GM18519 (cell line): ENCODE data around the gene PRSS8.
"Not testable (repeated sequence)": the region's sequence is repeated elsewhere in the genome, so short reads cannot be mapped to it uniquely, and the experiment has no call there.

Experiments
- ATAC-seq: cut with Tn5 transposase; IDR thresholded peaks from one replicate; pipeline ENCODE4 v1.9.1; 2021; ENCODE audit warnings: mild to moderate bottlenecking, moderate library complexity; ENCODE audit not compliant: unreplicated experiment, low FRiP score

Gene PRSS8

DNA sequence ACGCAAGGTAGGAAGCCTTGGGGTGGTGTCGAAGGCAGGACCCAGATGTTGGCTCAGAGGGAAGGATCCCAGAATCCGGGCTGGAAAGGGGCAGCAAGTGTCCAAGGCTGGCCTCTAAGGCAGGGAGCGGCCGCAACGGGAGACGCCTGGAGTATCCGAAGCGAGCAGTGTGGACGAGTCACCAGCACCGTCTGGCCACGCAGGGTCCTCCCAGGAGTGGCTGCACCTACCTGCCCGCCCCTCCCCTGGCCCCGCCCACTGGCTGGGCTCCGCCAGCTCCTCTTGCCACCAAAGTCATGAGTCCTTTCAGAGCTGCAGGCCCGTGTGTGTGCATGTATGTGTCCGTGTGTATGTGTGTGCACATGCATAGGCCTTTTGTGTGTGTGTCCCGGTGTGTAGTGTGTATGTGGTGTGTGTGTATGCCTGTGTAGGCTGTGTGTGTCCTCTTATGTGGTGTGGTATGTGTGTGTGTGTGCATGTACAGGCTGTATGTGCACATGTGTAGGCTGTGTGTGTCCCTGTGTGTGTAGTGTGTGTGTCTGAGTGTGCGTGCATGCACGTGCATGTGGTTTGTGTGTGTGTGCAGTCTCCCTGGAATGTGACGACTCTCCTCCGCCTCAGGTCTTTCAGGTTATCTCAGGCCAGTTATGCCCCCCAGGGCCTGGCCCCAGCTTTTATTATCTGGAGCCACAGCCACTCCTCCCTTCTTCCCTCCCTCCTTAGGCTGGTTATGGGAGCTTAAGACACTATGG, at the start of gene PRSS8:
PRSS8 (minus strand) TSS at position 193 of the 752 bp plus-strand sequence. CDS start 229 bp downstream, outside the sequence.
- ATAC-seq: no peak

DNA sequence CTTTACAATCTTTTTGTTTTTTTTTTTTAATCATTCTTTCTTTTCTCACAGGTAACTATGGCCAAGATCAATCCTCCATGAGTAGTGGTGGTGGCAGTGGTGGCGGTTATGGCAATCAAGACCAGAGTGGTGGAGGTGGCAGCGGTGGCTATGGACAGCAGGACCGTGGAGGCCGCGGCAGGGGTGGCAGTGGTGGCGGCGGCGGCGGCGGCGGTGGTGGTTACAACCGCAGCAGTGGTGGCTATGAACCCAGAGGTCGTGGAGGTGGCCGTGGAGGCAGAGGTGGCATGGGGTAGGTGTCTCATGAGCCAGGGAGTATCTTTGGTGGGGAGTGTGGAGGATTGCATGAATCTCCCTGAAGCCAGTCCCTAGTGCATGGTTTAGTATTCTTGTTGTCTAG, 49.4 kb upstream of the PRSS8 start:
- no peak for ATAC-seq

DNA sequence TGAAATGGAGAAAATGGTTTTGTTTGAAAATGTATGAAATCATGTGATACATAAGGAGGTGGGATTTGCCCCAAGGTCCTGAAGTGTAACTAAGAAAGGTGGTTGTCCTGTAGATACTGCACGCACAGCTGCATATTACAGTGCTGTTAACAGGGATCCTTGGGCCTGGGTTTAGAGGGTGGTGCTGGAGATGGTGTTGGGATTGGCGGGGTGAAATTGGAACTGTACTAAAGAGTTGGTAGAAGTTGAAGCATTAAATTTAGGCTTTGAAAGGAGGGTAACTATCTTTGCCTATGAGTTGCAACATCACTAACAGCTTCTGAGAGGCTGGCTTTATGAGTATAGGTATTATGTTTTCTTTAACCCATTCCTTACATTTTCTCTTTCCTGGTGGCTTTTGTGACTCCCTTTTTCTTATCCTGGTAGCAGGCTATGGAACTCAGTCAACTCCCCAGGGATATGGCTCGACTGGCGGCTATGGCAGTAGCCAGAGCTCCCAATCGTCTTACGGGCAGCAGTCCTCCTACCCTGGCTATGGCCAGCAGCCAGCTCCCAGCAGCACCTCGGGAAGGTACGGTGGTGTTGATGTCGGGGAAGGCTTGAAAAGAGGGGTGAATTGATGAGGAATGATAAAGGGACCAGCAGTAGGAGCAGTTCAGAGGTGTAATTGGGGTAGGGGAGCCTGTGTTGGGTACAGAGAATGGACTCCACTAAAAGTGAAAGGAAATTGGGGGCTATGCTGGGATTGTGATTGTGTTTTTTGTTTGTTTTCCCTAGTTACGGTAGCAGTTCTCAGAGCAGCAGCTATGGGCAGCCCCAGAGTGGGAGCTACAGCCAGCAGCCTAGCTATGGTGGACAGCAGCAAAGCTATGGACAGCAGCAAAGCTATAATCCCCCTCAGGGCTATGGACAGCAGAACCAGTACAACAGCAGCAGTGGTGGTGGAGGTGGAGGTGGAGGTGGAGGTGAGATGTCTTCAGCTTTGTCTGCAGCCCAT, 48.2 kb upstream of the PRSS8 start:
- no peak for ATAC-seq

DNA sequence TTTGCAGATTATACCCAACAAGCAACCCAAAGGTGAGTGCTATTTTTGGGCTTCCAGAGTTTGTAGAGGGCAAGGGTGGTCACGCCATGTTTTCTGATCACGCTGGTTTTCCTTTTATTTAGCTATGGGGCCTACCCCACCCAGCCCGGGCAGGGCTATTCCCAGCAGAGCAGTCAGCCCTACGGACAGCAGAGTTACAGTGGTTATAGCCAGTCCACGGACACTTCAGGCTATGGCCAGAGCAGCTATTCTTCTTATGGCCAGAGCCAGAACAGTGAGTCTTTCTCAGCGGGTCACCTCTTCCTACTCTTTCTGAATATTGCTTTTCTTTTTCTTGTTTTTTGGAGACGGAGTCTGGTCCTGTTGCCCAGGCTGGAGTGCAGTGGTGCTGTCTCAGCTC, 46.9 kb upstream of the PRSS8 start:
- ATAC-seq: no peak

DNA sequence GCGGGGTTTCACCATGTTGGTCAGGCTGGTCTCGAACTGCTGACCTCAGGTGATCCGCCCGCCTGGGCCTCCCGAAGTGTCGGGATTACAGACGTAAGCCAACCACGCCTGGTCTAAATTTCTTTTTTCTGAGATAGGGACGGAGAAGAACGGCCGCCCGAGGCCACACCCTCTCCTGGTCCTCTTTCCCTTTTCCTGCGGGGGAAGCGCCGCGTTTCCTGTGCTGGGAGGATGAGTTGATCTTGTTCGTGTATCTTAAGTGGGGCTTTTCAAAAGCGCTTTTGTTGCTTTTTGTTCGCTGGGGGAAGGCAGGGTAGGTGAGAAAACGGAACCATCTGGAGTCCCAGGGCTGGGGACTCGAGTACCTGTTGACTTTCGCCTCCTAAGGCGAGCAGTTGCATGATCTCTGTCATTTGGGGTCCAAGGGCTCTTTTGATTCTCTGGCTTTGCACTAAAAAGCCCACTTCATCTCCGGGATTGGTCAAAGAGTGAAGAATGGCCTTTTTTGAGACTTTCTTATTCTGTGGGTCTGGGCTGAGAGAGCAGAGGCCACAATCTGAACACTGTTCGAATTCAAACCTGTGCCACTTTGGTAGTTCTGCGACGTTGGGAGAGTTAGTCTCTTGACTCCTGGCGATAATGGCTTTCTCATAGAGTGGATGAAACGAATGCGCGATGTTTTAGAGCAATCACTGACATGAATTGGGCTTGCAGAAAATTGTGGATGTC, 45.7 kb upstream of the PRSS8 start:
- no peak for ATAC-seq

DNA sequence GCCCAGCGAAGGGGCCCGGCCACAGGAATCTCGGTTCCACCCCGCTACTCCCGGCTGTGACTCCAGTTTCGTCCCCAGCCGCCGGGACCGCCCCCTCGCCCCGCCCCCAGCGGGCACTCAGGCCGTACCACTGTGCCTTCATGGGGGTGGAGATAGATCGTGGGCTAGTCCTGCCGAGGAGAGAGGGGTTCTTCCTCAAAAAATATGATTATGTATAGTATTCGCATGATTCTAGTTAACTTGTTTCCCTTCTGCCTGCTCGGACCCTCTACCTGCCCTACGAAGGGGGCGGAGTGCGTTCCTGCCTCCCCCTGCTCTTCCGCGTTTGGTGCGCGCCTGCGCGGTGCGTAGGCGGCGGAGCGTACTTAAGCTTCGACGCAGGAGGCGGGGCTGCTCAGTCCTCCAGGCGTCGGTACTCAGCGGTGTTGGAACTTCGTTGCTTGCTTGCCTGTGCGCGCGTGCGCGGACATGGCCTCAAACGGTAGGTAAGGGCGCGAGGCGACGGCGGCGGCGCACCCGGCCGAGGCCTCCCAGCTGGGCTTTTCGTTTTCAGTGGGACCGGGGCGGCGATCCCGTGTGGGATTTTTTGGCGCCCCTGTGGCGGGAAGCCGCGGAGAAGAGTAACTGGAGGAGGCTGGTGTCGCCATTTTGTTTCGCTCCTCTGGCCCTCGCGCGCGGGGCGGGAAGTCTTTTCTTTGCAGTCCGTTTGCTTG, 44.4 kb upstream of the PRSS8 start, which contains the start of gene FUS:
FUS (plus strand) TSS at position 393 of the 713 bp plus-strand sequence; CDS start at position 469, 76 bp downstream.
- peak; percentile 33 for ATAC-seq

DNA sequence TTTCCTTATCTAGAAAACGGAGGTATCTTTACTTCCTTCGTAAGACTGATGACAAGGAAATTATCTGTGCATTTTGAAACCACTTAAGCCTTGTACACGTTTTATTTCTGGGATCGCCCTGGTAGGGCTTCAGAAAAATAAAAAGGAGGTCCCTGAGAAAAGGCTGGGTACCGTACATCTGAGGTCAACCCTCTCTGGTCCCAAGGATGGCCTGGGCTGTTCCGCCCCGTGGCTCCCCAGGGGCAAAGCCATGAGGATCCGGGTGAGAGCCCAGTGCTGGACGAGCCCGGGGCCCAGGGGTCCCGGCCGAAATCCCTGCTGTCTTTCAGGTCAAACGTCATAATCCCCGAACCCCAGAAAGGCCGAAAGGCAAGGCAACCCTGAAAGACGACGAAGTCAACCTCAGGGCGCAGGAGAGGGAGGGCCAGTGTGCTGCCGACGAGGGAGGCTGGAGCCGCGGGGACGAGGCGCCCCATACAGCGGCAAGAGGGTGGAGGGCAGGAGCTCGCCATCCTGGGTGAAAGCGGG, 43.8 kb upstream of the PRSS8 start:
- ATAC-seq: peak; percentile 4

DNA sequence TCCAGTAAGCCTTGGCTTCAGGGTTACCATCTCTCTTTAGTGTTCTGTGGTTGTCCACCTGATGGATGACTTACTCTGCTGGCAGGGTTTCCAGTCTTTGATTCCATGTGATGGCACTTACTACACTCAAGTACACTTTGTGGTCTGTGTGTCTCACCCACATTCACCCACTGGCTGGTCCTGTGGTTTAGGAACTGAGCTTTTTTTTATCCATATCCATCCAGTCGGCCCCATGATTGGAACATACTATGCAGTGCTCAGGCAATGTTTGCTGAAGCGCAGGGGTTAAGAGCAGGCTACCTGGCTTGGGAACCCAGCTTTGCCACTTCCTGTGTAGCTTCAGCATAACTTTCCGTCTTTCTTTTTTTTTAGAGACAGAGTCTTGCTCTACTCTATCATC, 41.6 kb upstream of the PRSS8 start:
- no peak for ATAC-seq

DNA sequence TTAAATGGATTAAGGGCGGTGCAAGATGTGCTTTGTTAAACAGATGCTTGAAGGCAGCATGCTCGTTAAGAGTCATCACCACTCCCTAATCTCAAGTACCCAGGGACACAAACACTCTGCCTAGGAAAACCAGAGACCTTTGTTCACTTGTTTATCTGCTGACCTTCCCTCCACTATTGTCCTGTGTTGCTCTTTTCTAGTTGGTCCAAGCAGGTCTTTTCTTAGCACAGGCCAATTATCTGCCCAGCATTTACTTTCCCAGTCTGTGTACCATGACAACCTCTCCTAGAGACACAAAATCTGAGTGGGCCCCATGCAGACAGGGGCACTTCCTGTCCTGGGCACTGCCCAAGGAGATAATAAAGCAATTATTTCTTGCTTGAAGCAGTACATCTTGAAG, 34.5 kb upstream of the PRSS8 start:
- not testable (repeated sequence) for ATAC-seq

DNA sequence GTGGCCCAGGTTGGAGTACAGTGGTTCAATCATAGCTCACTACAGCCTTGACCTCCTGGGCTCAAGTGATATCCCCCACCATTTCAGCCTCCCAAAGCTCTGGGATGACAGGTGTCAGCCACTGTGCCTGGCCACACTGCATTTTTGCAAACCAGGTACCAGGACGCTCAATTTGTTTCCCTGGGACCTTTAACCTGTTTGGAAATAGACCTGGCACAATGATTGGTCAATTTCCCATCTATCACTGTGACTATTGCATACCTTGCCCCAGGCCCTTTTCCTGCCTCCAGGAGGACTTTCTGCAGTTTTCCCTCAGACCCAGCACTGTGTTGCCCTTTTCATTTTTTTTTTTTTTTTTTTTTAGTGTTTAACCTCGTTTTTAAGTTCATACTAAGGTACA, 33.3 kb upstream of the PRSS8 start:
- no peak for ATAC-seq

DNA sequence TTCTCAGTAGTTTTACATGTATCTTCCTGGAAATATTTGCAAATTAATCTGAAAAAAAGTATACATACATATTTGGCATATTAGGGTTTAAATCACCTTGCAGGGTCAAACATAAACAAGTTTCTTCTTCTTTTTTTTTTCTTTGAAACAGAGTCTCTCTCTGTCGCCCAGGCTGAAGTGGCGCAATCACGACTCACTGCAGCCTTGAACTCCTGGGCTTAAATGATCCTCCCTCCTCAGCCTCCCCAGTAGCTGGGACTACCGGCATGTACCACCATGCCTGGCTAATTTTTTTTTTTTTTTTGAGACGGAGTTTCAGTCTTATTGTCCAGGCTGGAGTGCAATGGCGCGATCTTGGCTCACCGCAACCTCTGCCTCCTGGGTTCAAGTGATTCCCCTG, 31.8 kb upstream of the PRSS8 start:
- ATAC-seq: no peak

DNA sequence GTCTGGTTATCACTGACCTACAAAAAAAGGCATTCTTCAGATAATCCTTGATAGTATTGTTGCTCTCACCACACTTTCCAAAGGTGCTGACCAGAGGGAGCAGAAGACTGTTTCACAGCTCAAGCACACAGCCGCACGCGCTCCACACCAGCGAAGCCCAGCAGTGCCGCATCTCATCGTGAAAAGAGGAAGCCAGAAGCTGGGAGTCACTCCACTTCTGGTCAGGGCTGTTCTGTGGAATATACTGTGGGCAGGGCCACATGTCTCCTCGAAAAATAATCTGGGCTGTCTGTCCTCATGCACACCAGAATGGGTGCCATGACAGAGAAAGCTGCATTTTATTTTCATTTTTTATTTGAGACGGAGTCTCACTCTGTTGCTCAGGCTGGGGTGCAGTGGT, 21.6 kb upstream of the PRSS8 start:
- no peak for ATAC-seq

DNA sequence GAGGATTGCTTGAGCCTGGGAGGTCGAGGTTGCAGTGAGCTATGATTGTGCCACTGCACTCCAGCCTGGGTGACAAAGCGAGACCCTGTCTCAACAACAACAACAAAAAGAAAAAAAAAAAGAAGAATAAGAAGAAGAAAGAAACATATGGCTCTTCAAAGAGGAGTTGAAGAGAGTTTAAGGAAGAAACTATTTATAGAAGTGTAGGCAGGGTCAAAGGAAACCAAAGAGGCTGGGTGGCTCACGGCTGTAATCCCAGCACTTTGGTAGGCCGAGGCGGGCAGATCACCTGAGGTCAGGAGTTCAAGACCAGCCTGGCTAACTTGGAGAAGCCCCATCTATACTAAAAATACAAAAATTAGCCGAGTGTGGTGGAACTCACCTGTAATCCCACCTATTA, 15.4 kb upstream of the PRSS8 start:
- not testable (repeated sequence) for ATAC-seq

DNA sequence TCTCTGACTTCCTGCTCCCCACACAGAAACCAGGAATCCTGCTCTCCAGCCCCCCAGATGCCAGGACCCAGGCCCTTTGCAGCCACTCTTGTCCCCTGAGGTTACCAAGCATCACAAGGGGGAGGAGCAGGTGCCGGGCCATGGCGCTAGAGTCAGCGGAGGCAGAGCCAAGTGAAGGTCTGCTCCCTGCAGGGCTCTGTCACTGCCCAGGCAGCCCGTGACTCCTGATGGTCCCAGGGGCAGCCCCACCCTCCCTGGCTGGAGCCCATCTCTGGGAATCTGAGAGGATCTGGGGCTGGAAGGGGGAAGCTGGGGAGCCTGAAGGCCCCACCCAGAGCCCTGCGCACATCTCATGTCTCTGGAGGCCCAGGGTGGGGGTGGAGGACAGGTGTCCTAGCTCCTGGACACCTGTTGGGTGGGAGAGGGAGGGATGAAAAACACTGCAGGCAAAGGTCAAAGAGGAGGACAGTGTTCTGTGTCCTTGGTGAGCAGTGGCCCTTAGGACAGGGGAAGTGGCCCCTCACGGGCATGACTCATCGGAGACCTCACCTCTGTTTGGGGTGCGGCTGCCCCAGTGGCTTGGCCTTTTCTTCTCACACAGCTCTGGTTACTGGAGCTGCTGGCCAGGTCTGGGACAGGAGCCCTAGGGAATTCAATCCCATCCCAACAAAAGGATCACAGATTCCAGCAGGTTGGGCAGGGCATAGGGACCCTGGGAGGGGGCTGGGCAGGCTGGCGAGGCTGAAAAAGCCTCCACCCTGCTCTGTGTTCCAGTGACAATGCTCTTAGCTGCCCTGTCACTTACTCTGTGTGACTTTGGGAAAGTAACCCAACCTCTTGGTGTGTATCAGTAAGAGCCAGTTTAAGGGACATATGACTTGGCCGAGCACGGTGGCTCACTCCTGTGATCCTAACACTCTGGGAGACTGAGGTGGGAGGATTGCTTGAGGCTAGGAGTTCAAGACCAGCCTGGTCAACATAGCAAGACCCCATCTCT, 14.7 kb upstream of the PRSS8 start, which contains the start of gene PRSS36:
PRSS36 (minus strand) TSS at position 173 of the 997 bp plus-strand sequence; CDS start at position 142, 31 bp downstream.
- no peak for ATAC-seq

DNA sequence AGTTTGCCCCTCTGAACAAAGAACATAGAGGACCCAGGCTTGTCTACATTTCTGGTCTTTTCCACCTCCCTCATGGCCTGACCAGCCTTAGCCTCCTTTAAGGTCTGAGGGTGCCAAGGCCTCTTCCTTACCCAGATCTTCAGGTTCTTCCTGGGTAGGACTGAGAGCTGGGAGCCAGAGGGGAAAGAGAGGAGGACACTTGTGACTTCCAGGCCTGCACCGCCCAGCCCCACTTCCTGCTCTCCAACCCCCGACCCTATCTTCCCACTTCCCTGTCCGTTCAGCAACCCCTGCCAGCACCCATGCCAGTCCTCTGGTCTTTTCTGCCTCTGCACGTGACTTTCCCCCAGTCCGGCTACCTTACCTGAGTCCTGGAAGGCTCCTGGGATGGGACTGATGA, 13.8 kb upstream of the PRSS8 start:
- no peak for ATAC-seq

DNA sequence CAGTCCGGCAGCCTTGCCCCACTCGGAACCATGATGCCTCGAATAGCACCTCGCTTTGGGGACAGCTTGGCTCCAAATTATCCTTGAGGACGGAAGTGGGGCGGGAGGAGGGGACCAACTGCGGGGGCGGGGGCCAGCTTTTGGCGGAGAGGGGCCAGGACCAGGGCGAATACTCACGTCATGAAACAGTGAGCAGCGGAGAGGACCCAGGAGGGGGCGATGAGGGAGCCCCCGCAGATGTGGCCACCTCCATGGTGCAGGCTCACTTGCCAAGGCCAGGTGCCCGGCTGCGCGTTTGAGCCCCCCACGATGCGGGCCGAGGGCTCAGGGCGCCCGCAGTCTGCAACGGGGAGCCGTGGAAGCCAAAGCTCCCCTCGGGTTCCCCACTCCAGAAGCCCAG, 13.4 kb upstream of the PRSS8 start:
- no peak for ATAC-seq

DNA sequence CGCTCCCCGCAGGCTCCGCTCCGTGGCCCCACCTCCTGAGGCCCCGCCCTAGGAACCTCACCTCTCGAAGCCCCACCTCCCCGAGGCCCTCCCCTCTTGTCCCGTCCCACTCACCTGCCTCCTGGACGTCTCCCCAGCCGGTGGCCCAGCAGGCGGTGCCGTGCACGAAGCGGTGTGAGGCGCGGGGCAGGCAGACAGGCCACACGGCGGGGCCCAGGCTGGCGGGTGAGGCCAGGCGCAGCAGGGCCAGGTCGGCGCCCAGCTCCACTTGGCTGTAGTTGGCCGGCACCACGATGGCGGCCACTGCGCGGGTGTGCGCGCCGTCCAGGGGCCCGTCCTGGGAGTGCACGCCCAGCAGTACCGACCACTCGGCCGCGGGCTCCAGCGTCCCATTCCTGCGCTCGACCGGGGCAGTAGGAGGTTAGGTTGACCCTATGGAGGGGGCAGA, 12.8 kb upstream of the PRSS8 start:
- ATAC-seq: no peak

DNA sequence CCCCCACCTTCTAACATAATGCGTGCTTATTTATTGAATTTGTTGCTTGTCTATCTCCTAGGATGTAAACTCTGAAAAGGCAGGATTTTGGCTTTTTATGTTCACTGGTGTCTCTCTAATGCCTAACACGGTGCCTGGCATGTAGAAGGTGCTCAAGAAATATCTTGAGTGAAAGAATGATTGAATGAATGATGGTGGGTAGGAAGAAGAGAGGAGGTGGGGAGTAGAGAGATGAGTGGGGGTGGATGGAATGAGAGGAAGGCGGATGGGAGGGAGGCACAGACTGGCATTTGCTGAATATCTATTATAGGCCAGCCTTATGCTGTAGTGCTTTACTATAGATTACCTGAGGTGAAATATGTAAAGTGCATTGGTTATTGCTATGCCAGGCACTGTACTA, 12.0 kb upstream of the PRSS8 start:
- ATAC-seq: no peak
